HG02798 (cell line): ENCODE data around the gene FNDC1.
A peak's percentile ranks its signal among the peaks of the same experiment; 100 is the strongest.

Experiments used
- ATAC-seq: cut with Tn5 transposase; IDR thresholded peaks from one replicate; pipeline ENCODE4 v1.9.1; 2021; ENCODE audit warnings: mild to moderate bottlenecking; ENCODE audit not compliant: unreplicated experiment, poor library complexity

The FNDC1 gene

DNA sequence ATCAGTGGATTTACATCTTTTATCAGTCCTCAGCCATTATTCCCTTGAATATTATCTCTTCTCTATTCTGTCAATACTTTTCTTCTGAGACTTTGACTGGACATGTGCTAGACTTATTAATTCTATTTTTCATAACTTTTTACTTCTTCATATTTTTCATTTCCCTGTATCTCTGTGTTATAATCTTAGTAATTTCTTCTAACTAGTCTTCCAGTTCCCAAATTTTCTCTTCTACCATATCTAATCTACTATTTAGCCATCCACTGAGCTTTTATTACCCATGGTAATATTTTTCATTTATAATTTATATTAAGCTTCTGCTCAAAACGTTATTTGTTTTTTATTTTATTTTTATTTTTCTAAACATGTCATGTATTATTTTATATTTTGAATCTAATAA, 13.1 kb upstream of the FNDC1 start:
- ATAC-seq: no peak

DNA sequence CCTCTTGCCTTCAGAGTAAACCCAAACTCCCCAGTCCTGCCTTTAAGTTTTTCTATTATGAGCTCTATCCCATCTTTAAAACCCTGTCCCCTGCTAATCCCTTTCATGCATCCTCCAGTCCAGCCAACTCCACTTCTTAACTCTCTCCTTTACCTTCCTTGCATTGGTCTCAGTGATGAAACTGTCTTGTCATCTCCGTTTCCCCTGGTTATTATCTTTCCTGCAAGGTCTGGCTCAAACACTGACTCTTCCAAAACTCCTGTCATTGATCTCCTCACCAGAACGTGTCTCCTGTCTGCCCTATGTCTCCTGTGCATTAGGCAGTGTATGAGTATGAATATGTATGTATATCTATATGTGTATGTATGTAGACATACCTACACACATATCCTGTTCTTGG, 11.8 kb upstream of the FNDC1 start:
- no peak for ATAC-seq

DNA sequence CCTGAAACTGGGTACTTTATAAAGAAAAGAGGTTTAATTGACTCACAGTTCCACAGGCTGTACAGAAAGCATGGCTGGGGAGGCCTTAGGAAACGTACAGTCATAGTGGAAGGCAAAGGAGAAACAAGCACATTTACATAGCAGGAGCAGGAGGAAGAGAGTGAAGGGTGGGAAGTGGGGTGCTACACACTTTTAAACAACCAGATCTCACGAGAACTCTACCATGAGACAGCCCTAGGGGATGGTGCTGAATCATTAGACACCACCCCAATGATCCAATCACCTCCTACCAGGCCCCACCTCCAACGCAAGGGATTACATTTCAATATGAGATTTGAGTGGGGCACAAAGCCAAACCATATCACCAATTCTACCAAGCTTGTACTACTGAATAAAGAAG, 7.4 kb upstream of the FNDC1 start:
- ATAC-seq: no peak

DNA sequence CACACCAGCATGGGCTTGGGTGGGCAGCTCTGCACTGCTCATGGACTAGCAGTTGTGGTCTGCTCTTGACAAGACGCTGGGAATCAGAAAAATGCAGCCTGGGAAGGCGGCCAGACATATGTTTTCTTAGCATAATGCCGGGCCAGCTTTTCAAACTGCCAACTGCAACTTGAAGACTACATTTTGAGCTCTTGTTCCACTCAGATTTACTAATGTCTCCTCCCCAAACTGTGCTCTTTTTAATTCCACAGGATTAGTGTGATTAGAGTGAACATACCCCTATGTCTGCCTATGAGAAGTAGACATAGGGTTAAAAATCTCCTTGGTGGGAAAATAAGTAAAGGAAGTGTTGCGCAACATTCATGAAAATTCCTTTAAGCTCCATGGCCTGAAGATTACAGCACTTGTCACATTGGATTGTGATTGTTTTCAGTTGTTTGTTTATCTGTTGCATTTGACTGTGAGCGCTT, 5.3 kb upstream of the FNDC1 start:
- ATAC-seq: no peak

DNA sequence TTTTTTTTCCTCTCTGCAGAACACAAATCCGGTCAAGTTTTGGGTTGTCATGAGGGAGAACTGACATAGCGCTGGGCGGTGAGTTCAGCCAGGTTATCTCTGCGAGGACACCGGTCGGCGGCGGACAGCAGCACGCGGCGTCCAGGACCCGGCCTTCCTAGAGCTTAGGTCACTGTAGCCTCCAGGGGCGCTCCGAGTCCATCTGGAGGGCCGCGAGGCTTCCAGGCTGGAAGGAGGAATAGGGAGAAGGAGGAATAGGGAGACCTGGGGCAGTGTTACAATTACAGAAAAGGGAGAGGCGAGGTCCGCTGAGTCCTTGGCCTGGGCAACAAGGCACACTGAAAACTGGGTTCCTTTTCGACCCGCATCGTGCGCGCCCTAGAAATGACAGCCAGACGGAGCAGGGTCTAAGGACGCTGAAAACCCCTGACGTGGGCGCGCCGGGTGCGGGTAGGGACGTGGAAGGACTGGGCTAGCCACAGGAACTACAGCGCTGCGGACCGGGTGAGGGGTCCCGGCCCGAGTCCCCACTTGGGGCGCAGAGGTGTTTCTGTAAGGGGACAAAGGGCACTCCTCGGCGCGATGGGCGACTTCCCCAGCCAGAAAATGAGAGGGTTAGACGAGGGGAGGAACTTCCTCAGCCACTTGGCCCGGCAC, 536 bp upstream of the FNDC1 start:
- no peak for ATAC-seq

DNA sequence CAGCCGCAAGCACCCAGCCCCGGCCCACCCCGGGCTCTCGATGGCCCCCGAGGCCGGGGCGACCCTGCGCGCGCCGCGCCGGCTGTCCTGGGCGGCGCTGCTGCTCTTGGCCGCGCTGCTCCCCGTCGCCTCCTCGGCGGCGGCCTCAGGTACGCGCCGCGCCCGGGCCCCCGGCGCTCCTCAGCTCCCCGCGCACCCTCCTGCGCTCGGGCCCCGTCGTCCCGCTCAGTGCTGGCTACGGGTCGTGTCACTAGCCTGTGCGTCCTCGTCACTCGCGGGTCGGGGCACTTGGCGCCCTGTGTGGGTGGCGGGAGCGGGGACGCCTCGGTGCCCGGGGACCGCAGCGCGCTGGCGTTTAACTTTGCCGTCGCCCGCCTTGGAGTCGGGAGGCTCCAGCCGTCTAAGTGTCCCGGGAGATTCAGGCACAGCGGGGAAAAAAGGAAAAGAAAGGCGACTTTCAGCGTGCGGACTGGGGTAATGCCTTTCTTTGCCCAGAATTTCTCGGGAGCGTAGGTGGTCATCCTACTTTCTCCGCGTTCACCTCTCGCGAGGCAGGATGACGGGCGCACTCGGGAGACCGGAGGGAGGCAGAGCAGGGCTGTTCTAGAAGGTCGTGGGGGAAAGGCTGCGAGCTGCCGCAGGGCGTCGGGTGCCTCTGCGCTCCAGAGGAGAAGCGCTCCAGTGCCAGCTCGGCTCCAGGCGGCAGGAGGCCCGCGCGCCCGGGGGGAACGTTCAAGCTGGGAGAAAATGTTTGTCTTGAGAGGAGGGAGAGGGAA, 545 bp downstream of the FNDC1 start:
- ATAC-seq: peak; percentile 31

DNA sequence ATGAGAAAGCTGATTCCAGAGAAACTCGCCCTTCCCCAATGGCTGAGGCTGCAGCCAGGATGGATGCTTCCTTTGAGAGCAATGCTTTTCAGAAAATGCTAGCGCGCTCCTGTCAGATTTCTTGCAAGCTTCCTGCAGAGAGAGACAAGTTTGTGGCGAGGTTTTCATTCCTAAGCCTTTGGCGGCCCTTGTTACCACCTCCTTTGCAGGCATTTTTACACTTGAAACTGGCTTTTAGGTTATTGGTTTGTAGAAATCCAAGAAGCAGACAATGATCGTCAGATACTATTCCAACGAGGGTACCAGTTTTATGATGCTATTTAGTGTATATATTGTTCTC, 1.1 kb downstream of the FNDC1 start:
- no peak for ATAC-seq

DNA sequence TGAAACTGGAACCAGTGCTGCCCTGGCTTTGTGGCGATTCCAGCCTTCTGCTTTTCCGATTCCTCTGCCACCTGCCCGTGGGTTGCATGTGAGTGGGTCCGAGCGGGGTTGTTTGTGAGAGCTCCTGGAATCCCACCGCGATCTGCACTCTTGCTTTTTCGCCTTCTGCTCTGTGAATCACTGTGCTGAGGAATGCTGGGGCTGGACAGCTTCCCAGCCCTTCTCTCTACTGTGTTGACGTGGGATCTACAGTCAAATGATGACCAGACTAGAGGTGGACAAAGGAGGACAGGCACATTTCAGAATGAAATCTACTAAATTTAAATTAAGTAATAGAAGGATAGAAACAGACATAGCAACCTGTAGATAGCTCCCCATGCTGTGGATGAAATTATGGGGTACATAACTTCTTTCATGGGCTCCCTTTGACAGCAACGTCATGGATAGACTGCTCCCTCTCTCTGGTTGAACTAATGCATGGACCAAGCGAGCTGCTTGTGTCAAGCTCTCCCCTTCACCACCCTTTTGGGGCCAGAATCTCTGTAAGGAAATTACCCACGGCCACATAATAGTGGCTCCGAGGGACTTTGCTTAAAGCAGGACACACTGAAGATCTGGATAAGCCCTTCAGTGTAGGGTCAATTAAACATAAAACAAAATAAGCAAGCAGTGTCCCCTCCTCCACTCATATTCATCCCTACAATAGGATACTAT, 2.0 kb downstream of the FNDC1 start:
- no peak for ATAC-seq

DNA sequence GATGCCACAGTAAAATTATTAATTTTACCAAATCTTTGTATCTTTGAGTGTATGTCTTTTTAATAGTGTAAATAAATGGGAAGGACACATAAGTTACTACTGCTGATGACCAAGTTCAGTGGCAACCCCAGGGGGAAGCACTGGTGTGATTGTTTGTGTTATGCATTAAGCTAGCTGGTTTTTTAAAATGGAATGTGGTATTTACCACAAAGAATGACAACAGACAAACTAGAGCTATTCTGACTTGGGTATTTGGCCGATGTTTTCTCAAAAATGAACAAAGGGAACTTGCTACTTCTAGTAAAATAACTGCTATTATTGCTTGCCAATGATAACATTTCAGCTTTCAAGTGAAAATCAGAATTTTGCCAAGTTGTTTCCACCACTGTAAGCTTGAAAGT, 2.9 kb downstream of the FNDC1 start:
- no peak for ATAC-seq

DNA sequence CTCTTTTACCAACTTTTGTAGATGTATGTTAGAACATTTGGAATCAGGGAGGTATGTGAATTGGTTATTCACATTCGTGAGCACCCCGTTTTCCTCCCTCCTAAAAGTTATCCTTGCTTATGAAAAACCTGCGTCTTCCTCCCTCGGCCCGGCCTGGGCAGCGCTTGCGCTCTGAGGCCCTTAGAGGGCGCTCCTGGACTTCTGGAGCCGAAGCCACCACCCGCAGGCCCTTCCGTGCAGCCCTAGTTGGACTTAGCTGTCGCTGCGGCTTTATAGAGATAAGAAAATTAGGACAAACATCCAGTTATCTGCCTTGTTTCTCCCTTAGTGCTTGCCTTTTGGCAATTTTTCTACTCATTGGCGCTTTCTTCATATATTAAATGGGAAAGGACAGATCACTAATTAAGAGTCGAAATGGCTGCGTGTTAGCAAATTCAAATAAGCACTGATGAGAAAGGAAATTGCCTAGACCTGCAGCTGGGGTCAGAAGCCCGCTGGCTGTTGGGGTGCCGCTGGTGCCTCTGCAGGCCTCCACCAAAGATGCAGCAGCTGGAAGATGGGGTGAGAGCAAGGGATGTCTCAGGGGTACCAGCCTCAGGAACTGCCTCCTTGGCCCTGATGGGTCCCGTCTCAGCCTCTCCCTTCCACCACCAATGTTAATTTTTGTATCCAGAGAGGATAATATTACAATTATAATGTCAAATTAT, 5.2 kb downstream of the FNDC1 start:
- peak; percentile 79 for ATAC-seq

DNA sequence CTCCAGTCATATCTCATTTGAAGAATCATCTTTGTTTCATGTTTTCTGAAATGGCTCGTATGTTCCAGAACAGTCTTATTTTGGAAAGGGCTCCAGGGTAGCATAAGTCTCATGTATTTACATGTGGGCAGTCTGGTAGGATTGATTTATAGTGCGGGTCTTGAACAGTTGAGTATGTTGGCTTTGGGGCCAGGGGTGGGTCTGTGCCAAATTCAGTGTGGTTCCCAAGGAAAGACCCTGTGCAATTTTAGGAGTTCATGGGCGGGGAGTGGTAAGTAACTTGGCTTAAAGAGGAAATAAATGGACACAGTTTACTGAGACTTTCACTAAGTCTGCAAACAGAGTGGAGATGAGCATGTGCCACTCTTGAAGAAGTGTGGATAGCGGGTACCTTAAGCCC, 7.7 kb downstream of the FNDC1 start:
- ATAC-seq: no peak

DNA sequence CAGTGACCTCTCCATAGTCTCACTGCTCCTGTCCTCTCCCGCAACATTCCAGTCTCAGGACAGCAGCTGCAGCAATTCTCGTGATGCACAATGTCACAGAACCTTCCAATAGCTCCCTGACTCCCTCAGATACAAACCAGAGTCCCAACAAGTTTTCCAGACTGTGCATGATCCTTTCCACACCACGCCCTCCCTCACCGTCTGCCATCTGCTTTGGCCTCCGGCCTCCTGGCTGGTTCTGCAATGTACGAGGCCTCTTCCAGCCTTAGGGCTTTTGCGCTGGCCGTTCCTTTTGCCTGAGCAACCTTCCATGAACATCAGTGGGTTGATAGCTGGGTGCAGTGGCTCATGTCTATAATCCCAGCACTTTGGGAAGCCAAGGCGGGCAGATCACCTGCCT, 9.6 kb downstream of the FNDC1 start:
- no peak for ATAC-seq

DNA sequence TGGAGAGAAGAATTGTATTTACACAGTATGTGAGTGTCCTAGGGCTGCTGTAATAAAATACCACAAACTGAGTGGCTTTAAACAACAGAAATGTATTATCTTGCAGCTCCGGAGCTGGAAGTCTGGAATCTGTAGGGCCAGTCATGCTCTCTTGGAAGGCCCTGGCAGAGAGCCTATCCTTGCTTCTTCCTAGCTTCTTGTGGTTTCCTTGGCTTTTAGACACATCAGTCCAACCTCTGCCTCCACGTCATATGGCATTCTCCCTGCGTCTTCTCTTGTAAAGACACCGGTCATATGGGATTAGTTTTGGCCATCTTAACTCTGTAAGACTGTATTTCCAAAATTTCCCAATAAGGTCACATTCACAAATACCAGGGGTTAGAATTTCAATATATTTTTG, 10.8 kb downstream of the FNDC1 start:
- no peak for ATAC-seq

DNA sequence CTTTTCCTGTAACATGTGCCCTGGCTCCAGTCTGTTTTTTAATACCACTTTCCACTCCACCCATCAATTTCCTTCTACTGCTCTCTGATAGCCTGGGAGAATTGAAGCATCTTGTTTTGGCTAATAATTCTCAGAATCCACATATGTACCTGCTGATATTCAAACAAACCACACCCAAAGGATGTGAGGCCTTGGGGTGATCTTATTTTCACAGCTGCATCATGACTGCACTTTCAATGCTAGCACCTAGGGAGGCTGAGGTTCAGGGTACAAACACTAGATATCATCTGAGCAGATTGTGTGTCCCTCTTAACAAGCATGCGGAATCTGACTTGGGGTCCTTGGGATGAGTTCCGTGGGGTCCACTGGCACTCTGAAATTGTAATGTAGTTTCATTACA, 12.7 kb downstream of the FNDC1 start:
- ATAC-seq: no peak

DNA sequence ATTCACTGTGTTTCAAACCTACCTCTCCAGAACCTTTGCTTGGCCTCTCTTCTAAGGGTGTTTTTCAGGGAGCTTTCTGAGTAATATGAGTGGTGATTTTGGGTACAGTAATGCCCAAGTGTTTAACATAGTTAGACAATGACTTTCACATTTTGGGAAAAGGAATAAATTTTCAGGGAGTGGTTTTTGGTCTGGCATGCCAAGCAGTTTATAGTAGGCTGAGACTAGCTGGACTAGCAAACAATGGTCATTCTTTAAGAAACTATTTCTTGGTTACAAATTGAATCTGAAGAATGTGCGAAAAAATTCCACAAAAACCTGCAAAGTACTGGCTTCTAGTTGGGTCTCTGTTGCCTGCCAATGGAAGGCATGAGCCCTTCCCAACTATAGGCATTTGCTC, 15.4 kb downstream of the FNDC1 start:
- ATAC-seq: no peak

DNA sequence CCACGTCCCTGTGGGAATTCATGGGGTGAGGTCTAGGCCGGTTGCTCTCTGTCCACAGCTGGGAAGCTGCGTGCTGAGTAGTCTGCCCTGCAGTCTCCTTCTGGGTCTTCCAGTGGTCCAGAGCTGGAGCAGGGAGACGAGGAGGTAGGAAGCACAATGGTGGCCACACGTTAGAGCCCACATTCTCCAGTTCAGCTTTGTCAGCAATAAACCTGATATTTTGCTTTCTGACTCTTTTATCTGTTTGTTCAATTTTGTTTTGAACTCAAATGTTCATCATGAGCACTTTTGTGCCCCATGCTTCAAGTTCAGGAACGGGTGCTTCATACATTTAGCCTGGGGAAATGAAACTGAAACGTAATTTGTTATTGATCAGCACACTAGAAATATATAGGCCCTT, 21.3 kb downstream of the FNDC1 start:
- no peak for ATAC-seq

DNA sequence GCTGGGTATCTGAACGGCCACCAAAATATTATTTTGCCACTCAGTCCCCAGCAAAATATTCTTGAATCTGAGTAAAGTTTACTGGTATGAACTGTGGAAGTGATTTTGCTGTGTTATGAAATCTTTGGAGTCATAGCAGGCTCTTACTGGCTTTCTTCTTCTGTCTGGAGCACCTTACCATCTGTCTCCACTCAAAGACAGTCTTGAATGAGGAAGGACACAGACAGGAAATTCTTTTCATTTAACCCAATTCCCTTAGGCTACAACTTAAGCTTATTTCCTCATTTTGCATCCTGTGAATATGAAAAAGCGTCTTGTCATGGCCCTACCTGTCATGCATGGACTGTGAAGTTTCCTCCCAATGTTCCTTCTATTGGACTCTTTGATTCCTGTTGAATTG, 24.7 kb downstream of the FNDC1 start:
- ATAC-seq: no peak

DNA sequence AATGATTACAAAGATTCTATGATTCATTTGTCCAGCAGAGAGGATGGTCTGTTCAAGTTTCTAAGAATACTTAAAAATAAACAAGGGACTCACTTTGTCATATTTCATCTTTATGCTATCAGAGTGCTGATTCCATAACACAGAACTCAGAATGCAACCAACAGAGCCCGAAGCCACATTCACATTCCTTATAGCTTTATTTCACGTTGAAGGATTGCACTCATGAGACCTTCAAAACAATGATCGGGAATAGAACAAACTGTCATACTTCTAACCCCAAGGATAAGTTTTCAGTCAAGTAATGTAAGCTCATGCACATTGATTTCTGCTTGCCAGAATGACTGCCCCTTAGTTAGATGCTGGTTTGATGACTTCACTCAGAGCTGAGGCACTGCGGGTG, 25.2 kb downstream of the FNDC1 start:
- no peak for ATAC-seq

DNA sequence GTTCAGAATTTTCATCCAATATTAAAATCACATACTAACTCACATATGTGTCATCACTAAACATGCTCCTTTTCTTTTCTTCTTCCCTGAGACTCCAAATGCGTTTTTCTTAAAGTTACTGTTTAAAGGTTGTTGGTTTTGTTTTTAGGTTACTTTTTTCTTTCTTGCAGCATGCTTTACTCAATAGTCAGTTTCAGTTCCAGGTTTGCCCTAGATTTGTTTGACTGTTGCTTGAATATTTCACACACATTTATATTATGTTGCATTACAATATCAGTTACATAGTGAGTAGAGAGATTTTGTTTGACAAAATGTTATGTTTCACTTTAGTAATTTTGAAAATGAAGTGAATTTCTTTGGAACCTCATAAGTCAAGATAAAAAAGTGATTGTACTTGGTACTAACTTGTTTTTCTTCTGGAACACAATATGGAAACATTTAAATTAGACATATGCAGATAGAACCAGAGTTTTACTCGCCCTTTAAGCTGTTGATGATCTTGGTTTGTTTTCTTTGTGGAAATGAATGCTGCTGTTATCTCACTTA, 27.3 kb downstream of the FNDC1 start:
- no peak for ATAC-seq

DNA sequence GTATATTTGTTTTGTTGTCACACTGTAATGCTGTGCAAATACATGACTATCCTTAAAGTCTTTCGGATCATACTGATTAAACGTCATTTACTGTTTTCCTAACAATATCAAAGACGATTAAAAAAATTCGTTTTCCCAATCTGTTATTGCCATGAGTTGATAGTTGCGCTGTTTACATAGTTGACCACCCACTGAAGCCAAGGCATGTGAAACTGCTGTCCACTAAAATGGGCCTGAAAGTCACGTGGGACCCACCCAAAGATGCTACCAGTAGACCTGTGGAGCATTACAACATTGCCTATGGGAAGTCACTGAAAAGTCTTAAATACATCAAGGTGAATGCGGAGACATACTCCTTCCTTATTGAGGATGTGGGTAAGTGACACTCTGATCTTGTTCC, 28.1 kb downstream of the FNDC1 start:
- no peak for ATAC-seq

DNA sequence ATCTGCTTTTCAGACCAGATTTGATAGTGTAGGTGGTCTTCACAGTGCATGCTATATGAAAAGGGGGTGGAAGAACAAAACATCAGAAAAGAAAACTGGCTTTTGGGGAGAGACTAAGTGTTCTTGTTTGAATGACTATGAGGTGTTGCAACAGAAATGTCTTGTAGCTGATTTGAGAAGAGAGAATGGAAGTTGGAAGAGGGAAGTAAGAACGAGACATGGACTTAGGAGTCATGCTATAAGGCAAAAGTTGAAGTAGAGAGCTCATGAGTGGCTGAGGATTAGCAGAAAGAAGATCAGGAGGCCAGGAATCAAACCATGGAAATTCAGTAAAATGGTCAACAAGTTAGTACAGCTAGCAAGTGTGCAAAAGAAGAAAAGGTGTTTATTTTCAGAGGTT, 32.1 kb downstream of the FNDC1 start:
- no peak for ATAC-seq
